ACC112 (cell line): ENCODE results near the gene RASL11B.

Experiments used
- H2AFZ ChIP-seq: fragments of 200-600 bp; sonication (generic); one replicate; pipeline ENCODE4 v1.6.0; 2017; ENCODE audit warnings: antibody characterized with exemption, low read length; ENCODE audit not compliant: unreplicated experiment
- H3K27ac ChIP-seq: fragments of 200-600 bp; sonication (generic); 2 replicates; pipeline ENCODE4 v1.5.1; 2014; ENCODE audit warnings: low read depth, mild to moderate bottlenecking, antibody characterized with exemption, low read length, moderate library complexity
- H3K27me3 ChIP-seq: fragments of 200-600 bp; sonication (generic); 2 replicates; pipeline ENCODE4 v1.6.1; 2014; ENCODE audit warnings: mild to moderate bottlenecking, antibody characterized with exemption, low read length, moderate library complexity, mixed read lengths; ENCODE audit not compliant: insufficient read depth
- H3K36me3 ChIP-seq: fragments of 200-600 bp; sonication (generic); 2 replicates; pipeline ENCODE4 v1.6.1; 2016; ENCODE audit warnings: mild to moderate bottlenecking, antibody characterized with exemption, low read length, moderate library complexity, mixed read lengths; ENCODE audit not compliant: insufficient read depth
- H3K4me1 ChIP-seq: fragments of 200-600 bp; sonication (generic); one replicate; pipeline ENCODE4 v1.6.1; 2016; ENCODE audit warnings: low read length, mixed read lengths; ENCODE audit not compliant: insufficient read depth, unreplicated experiment, control insufficient read depth
- H3K4me3 ChIP-seq: fragments of 200-600 bp; sonication (generic); 2 replicates; pipeline ENCODE4 v1.5.1; 2014; ENCODE audit warnings: mild to moderate bottlenecking, low read depth, low read length
- H3K79me2 ChIP-seq: fragments of 200-600 bp; sonication (generic); one replicate; pipeline ENCODE4 v1.6.0; 2016; ENCODE audit warnings: low read length; ENCODE audit not compliant: control insufficient read depth, unreplicated experiment, insufficient read depth

Gene RASL11B

GRCh38 chr4:52862639-52863161 lies 583 bp downstream of the RASL11B start:
- Histone ChIP-seq H3K79me2 (no peaks in the 10 kb centered on the region), H3K27ac (no peak overlapping the region), H3K36me3 (no peaks in the 10 kb centered on the region), H2AFZ (no peak overlapping the region), H3K27me3 (peaks cover 59% of the 10 kb centered on the region), H3K4me1 (no peaks in the 10 kb centered on the region), H3K4me3 (peak overlapping the region; percentile 79)

GRCh38 chr4:52863324-52863723 lies 1.2 kb downstream of the RASL11B start:
- Histone ChIP-seq H3K4me3 (no peak overlapping the region; the same call in 1 of the 2 replicates), H3K27ac (no peak overlapping the region), H3K79me2 (no peaks in the 10 kb centered on the region), H3K4me1 (no peaks in the 10 kb centered on the region), H3K36me3 (no peaks in the 10 kb centered on the region), H2AFZ (no peak overlapping the region), H3K27me3 (peaks cover 53% of the 10 kb centered on the region)

GRCh38 chr4:52864793-52865192 lies 2.7 kb downstream of the RASL11B start:
- H3K36me3 ChIP-seq: no peaks in the 10 kb centered on the region
- H3K4me3 ChIP-seq: no peak overlapping the region
- H2AFZ ChIP-seq: no peak overlapping the region
- H3K27me3 ChIP-seq: peaks cover 43% of the 10 kb centered on the region
- H3K4me1 ChIP-seq: no peaks in the 10 kb centered on the region
- H3K79me2 ChIP-seq: no peaks in the 10 kb centered on the region
- no peak overlapping the region for H3K27ac ChIP-seq

DNA sequence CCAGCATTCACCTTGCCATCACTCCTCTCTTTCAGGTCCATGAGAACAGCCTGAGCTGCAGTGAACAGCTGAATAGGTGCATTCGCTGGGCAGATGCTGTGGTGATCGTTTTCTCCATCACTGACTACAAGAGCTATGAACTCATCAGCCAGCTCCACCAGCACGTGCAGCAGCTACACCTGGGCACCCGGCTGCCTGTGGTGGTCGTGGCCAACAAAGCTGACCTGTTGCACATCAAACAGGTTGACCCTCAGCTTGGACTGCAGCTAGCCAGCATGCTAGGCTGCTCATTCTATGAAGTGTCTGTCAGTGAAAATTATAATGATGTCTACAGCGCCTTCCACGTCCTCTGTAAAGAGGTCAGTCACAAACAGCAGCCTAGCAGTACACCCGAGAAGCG lies 3.2 kb downstream of the RASL11B start:
- Histone ChIP-seq H2AFZ (no peak overlapping the region), H3K27ac (no peak overlapping the region), H3K36me3 (no peaks in the 10 kb centered on the region), H3K4me1 (no peaks in the 10 kb centered on the region), H3K4me3 (no peak overlapping the region), H3K79me2 (no peaks in the 10 kb centered on the region), H3K27me3 (peaks cover 38% of the 10 kb centered on the region)

GRCh38 chr4:52866734-52867133 lies 4.6 kb downstream of the RASL11B start:
- no peak overlapping the region for H3K4me3 ChIP-seq
- no peaks in the 10 kb centered on the region for H3K79me2 ChIP-seq
- no peaks in the 10 kb centered on the region for H3K4me1 ChIP-seq
- no peaks in the 10 kb centered on the region for H3K36me3 ChIP-seq
- peaks cover 25% of the 10 kb centered on the region; the same call in 1 of the 2 replicates for H3K27me3 ChIP-seq
- H3K27ac ChIP-seq: no peak overlapping the region
- no peak overlapping the region for H2AFZ ChIP-seq

DNA sequence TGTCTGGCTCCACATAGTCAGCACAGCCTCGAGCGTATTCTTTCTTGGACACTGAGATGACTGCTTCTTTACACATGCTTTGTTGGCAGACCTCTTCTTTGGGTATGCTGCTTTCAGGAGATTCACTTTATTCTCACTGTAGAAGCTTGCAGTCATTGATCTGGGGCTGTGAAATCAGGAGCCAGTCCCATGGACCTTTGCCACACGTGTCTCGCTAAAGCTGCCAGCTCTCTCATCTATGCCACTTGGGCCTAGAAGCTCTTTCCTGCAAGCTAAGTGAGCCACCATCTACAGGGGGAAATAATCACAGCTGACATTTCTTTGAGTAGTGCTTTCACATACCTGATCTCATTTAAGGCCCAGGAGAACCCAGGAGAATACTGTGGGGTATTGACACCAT lies 5.0 kb downstream of the RASL11B start:
- H3K4me1 ChIP-seq: no peaks in the 10 kb centered on the region
- no peaks in the 10 kb centered on the region for H3K79me2 ChIP-seq

GRCh38 chr4:52868133-52868532 lies 6.0 kb downstream of the RASL11B start:
- no peaks in the 10 kb centered on the region for H3K4me1 ChIP-seq
- no peak overlapping the region for H2AFZ ChIP-seq
- no peaks in the 10 kb centered on the region for H3K36me3 ChIP-seq
- no peak overlapping the region for H3K27ac ChIP-seq
- no peaks in the 10 kb centered on the region for H3K79me2 ChIP-seq
- no peak overlapping the region for H3K4me3 ChIP-seq
- H3K27me3 ChIP-seq: peaks cover 17% of the 10 kb centered on the region; the same call in 1 of the 2 replicates

More for the DNA sequence above, 5.0 kb downstream of the RASL11B start:
- Histone ChIP-seq H2AFZ (no peak overlapping the region), H3K36me3 (no peaks in the 10 kb centered on the region), H3K27ac (no peak overlapping the region), H3K27me3 (peaks cover 25% of the 10 kb centered on the region; the same call in 1 of the 2 replicates), H3K4me3 (no peak overlapping the region)

DNA sequence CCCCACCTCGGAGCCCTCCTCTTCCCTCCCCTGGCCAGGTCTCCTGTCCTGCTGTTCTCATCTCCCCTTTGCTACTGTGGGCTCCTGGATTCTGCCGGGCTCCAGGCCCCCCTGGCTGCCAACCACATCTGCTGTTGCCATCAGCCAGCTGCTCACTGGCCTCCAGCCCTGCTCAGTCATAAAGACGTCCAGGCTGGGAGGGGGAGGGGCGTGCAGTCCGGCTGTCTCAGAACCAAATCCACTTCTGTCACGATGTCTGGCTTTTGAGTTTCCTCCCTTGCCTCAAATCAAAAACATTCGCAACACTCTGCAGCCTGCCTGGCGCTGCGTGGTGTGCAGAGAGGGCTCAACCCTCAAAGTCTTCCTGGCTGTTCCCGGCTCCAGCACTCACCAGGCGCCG lies 7.1 kb downstream of the RASL11B start:
- Histone ChIP-seq H3K27me3 (peaks cover 6% of the 10 kb centered on the region; the same call in 1 of the 2 replicates), H2AFZ (no peak overlapping the region), H3K27ac (no peak overlapping the region), H3K79me2 (no peaks in the 10 kb centered on the region), H3K36me3 (no peaks in the 10 kb centered on the region), H3K4me3 (no peak overlapping the region), H3K4me1 (no peaks in the 10 kb centered on the region)

DNA sequence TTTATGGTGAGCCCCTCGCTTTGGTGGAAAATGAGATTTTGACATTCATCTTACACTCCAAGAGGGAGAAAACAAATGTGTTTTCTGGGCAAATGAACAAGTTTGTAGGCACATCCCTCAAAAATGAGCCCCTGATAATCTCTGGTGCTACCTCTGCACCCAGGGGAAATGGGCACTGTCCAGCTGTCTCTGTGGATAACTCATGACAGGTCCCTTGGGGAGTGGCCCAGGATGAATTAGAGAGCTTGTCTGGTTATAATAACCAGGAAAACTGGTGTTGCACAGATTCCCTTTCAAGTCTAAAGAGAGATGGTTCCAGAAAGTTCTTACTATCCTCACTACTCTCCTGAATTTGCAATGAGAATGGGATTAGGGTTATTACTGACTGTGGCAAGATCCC lies 7.5 kb downstream of the RASL11B start:
- no peak overlapping the region for H2AFZ ChIP-seq
- no peaks in the 10 kb centered on the region for H3K4me1 ChIP-seq
- H3K4me3 ChIP-seq: no peak overlapping the region
- H3K79me2 ChIP-seq: no peaks in the 10 kb centered on the region
- peaks cover 2% of the 10 kb centered on the region; the same call in 1 of the 2 replicates for H3K27me3 ChIP-seq
- no peaks in the 10 kb centered on the region for H3K36me3 ChIP-seq
- H3K27ac ChIP-seq: no peak overlapping the region

- no peak overlapping the region for H3K27ac ChIP-seq
- no peaks in the 10 kb centered on the region for H3K79me2 ChIP-seq
- H3K4me1 ChIP-seq: no peaks in the 10 kb centered on the region
- H3K4me3 ChIP-seq: no peak overlapping the region
- no peak overlapping the region for H2AFZ ChIP-seq
- H3K27me3 ChIP-seq: no peaks in the 10 kb centered on the region
- no peaks in the 10 kb centered on the region for H3K36me3 ChIP-seq
Observed at GRCh38 chr4:52870225-52870624, 8.1 kb downstream of the RASL11B start.

- Histone ChIP-seq H2AFZ (no peak overlapping the region), H3K36me3 (no peaks in the 10 kb centered on the region), H3K4me3 (no peak overlapping the region), H3K79me2 (no peaks in the 10 kb centered on the region), H3K27ac (no peak overlapping the region), H3K4me1 (no peaks in the 10 kb centered on the region), H3K27me3 (no peaks in the 10 kb centered on the region)
Observed at GRCh38 chr4:52873191-52873590, 11.1 kb downstream of the RASL11B start.
